Measurements from ENCODE around the gene ATP5F1B. TPM values are rescaled to one million over a fixed set of nuclear protein-coding genes. Genes with fewer than 3 reads are reported as not detected.

Gene ATP5F1B
- total and polyA plus RNA-seq, 9 of the 15 experiments (the other 6 are each of a cell fraction or from before 2014, with no cell fraction given) = 908 to 3,125 (median 1,482) TPM

DNA sequence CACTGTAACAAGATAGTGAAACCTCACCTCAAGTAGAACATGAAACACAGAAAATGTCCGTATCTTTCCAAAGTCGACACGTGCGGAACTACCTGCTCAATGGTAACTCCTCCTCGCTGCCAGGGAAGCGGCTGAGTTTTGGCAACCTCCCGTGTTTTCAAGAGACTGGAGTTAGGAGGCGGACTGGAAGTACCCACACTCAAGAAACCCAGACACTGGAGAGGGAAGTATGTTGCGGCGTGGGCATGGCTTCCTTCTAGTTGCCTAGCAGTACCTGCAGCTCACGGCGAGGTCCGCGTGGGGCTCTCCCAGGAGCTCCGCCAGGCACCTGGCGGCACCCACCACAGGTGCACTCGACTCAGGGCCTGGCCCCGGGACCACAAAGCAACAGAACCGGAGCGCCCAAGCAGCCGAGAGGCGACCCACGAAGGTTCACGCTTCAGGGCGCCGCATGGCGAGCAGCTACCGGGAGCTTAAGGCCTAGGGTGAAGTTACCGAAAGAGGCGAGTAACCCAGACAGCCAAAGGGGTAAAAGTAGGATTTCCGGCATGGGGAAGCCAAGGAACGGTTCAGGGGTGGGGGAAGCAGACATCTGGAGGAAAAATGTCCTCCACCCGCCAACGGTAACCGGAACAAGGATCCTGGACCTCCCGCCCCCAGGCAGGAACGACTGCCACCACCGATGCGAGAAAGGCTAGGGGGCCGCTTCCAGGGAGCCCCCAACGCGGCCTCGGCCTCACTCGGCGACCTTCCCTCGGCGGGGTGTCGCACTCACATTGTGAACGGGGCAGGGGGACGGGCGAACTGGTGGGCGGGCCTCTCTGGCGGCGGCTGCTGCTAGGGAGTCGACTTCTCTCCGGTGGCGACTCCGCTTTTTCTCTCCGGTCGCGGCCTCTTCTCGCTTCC lies 41.7 kb upstream of the ATP5F1B start (continued):
- TF ChIP-seq, protein P1, sequence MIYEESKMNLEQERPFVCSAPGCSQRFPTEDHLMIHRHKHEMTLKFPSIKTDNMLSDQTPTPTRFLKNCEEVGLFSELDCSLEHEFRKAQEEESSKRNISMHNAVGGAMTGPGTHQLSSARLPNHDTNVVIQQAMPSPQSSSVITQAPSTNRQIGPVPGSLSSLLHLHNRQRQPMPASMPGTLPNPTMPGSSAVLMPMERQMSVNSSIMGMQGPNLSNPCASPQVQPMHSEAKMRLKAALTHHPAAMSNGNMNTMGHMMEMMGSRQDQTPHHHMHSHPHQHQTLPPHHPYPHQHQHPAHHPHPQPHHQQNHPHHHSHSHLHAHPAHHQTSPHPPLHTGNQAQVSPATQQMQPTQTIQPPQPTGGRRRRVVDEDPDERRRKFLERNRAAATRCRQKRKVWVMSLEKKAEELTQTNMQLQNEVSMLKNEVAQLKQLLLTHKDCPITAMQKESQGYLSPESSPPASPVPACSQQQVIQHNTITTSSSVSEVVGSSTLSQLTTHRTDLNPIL (CRISPR knock-in tag; IDR thresholded peaks at IDR 0.05) = no peak
- TF ChIP-seq ZNF143 (CRISPR knock-in tag; IDR thresholded peaks at IDR 0.05) (no peak), RBM14 (IDR thresholded peaks at IDR 0.05; ENCODE audit: borderline replicate concordance, insufficient read depth, low read depth, low read length) (no peak), RB1 (IDR thresholded peaks at IDR 0.05; ENCODE audit: low read depth) (no peak), UBTF (IDR thresholded peaks at IDR 0.05; ENCODE audit: borderline replicate concordance in 1 of 2, low read depth in 2 of 2, low read length in 2 of 2) (peak; percentile 50 to 74; a peak in 1 of 4 replicates), CREB3 (tag; conservative IDR thresholded peaks at IDR 0.05; ENCODE audit: low read depth) (no peak), ZBTB2 (IDR thresholded peaks at IDR 0.05) (no peak), SMARCA5 (IDR thresholded peaks at IDR 0.05) (no peak), FOXK2 (conservative IDR thresholded peaks at IDR 0.05 in 1 of 2, IDR thresholded peaks at IDR 0.05 in 1 of 2; ENCODE audit: low read depth in 2 of 2) (no peak), USF2 (CRISPR knock-in tag; IDR thresholded peaks at IDR 0.05) (no peak), DDX20 (tag; IDR thresholded peaks at IDR 0.05; ENCODE audit: low read depth) (no peak), ILF3 (IDR thresholded peaks at IDR 0.05; ENCODE audit: borderline replicate concordance) (no peak), RAD51 (IDR thresholded peaks at IDR 0.05; ENCODE audit: borderline replicate concordance, low read depth) (no peak), ZNF584 (CRISPR knock-in tag; IDR thresholded peaks at IDR 0.05; ENCODE audit: low read depth) (no peak), PPARD (CRISPR knock-in tag; IDR thresholded peaks at IDR 0.05) (no peak), FOXP1 (CRISPR knock-in tag; IDR thresholded peaks at IDR 0.05) (peak; percentile 54), BACH1 (tag; IDR thresholded peaks at IDR 0.05) (no peak), NFRKB (IDR thresholded peaks at IDR 0.05; ENCODE audit: low read depth) (0 out of 2 replicates have a peak, but pooled peaks have one; percentile 12), KLF10 (CRISPR knock-in tag; IDR thresholded peaks at IDR 0.05) (no peak), NFE2 (IDR thresholded peaks at IDR 0.05; ENCODE audit: low read depth) (no peak), SMAD3 (CRISPR knock-in tag; conservative IDR thresholded peaks at IDR 0.05) (no peak)
